ENCODE results near the gene CNTF.

- TF ChIP-seq EZH2phosphoT487 (IDR thresholded peaks at IDR 0.05; ENCODE audit: insufficient read depth, low read depth) = no peak
- no peak for TF ChIP-seq EZH2 (IDR thresholded peaks at IDR 0.05; ENCODE audit: insufficient read depth, poor library complexity, severe bottlenecking)
Measured at GRCh38 chr11:58621586-58622262, 741 bp upstream of the CNTF start.

All from GM23248 (cell line).